CD4-positive, CD25-positive, alpha-beta regulatory T cell (primary cell): ENCODE results near the gene NRTN. TPM values are rescaled to one million over a fixed set of nuclear protein-coding genes. Genes with fewer than 3 reads are reported as not detected.

Source experiments
- ATAC-seq, 2 donors: fragments of 150-1000 bp; cut with Tn5 transposase; one replicate each; pipeline ENCODE4 v1.10.0; 2021; ENCODE audit warnings: low read depth in 2 of 2, moderate number of reproducible peaks in 2 of 2, moderate library complexity in 1 of 2
- DNase-seq, 3 donors: peaks; one replicate each; pipeline versions ENCODE4 v3.0.0 to v3.0.0-alpha.2; 2012 to 2022; ENCODE audit warnings: mixed read lengths in 1 of 3
- H3K27ac ChIP-seq: one replicate; pipeline ENCODE4 v1.7.0; 2013; ENCODE audit warnings: mild to moderate bottlenecking, low read length; ENCODE audit not compliant: insufficient read depth, poor library complexity, severe bottlenecking
- H3K27me3 ChIP-seq: one replicate; pipeline ENCODE4 v1.7.0; 2013; ENCODE audit warnings: low read length; ENCODE audit not compliant: control insufficient read depth, insufficient read depth
- H3K36me3 ChIP-seq: one replicate; pipeline ENCODE4 v1.7.0; 2013; ENCODE audit warnings: mild to moderate bottlenecking, low read length, moderate library complexity; ENCODE audit not compliant: control insufficient read depth, insufficient read depth
- H3K4me1 ChIP-seq: 2 replicates; pipeline ENCODE4 v1.7.0; 2013; ENCODE audit warnings: mild to moderate bottlenecking, low read length; ENCODE audit not compliant: insufficient read depth, control insufficient read depth, poor library complexity, severe bottlenecking
- H3K4me3 ChIP-seq: one replicate; pipeline ENCODE4 v1.7.0; 2013; ENCODE audit warnings: low read depth, mild to moderate bottlenecking, low read length, moderate library complexity
- H3K9me3 ChIP-seq, 2 experiments: 1 replicate in 1 of 2; 2 replicates in 1 of 2; pipeline ENCODE4 v1.7.0; 2013; ENCODE audit warnings: low read length in 2 of 2, mild to moderate bottlenecking in 1 of 2, moderate library complexity in 1 of 2; ENCODE audit not compliant: control insufficient read depth in 2 of 2
- H3K27ac Mint-ChIP-seq, 3 donors: one replicate each; pipeline ENCODE4 v1.8.0; 2020 to 2022; ENCODE audit warnings: mild to moderate bottlenecking in 3 of 3, mixed read lengths in 3 of 3, moderate library complexity in 2 of 3
- H3K27me3 Mint-ChIP-seq: one replicate; pipeline ENCODE4 v1.8.0; 2022; ENCODE audit warnings: mild to moderate bottlenecking, mixed read lengths
- H3K36me3 Mint-ChIP-seq: one replicate; pipeline ENCODE4 v1.8.0; 2020; ENCODE audit warnings: mixed read lengths
- H3K4me1 Mint-ChIP-seq, 4 donors: one replicate each; pipeline ENCODE4 v1.8.0; 2020 to 2022; ENCODE audit warnings: mixed read lengths in 4 of 4, mild to moderate bottlenecking in 1 of 4
- H3K4me3 Mint-ChIP-seq, 4 donors: one replicate each; pipeline ENCODE4 v1.8.0; 2020 to 2022; ENCODE audit warnings: mild to moderate bottlenecking in 4 of 4, mixed read lengths in 4 of 4, moderate library complexity in 3 of 4
- H3K9me3 Mint-ChIP-seq, 7 donors: one replicate each; pipeline ENCODE4 v1.8.0; 2020 to 2022; ENCODE audit warnings: mixed read lengths in 7 of 7, mild to moderate bottlenecking in 3 of 7, moderate library complexity in 2 of 7
- polyA plus RNA-seq, 4 donors: library from polyadenylated mRNA; unstranded; fragments of 300-500 nt; fragmentation: Illumina TruSeq; gene quantifications; one replicate each; pipeline ENCODE4 v1.2.3, GENCODE V29; 2021
- total RNA-seq: library from RNA; stranded (reverse); gene quantifications from one replicate; pipeline ENCODE4 v1.2.3, GENCODE V29; 2022

The NRTN gene
- total and polyA plus RNA-seq, 5 donors from 2014 or later = 0.21 to 0.68 TPM; not detected in 3

GRCh38 chr19:5792224-5792623 is 12.6 kb upstream of the NRTN start:
- peaks cover 0 to 14% (median 12%) of the 10 kb centered on the region in 4 donors for H3K4me1 Mint-ChIP-seq
- H3K27ac ChIP-seq = no peak overlapping the region
- H3K27ac Mint-ChIP-seq = no peak overlapping the region
- H3K4me1 ChIP-seq = peaks cover 7% of the 10 kb centered on the region
- H3K9me3 Mint-ChIP-seq = peaks cover 0 to 1% (median 0%) of the 10 kb centered on the region in 7 donors
- H3K4me3 ChIP-seq = no peak overlapping the region
- no peak overlapping the region for H3K4me3 Mint-ChIP-seq
- H3K27me3 ChIP-seq = no peaks in the 10 kb centered on the region
- peaks cover 16% of the 10 kb centered on the region for H3K36me3 Mint-ChIP-seq
- peaks cover 11% of the 10 kb centered on the region for H3K27me3 Mint-ChIP-seq
- H3K36me3 ChIP-seq = peaks cover 21% of the 10 kb centered on the region
- DNase-seq = no peak
- H3K9me3 ChIP-seq = no peaks in the 10 kb centered on the region
- no peak for ATAC-seq

- no peak for DNase-seq
- H3K4me1 Mint-ChIP-seq = peaks cover 0 to 14% (median 12%) of the 10 kb centered on the region in 4 donors
- H3K9me3 ChIP-seq = no peaks in the 10 kb centered on the region
- no peak overlapping the region for H3K4me3 Mint-ChIP-seq
- H3K4me1 ChIP-seq = peaks cover 7% of the 10 kb centered on the region
- no peak overlapping the region for H3K27ac ChIP-seq
- ATAC-seq = no peak
- H3K36me3 ChIP-seq = peaks cover 13% of the 10 kb centered on the region
- H3K27me3 Mint-ChIP-seq = peaks cover 11% of the 10 kb centered on the region
- H3K27ac Mint-ChIP-seq = peak overlapping the region in 1 of 3 donors; percentile 65
- no peak overlapping the region for H3K4me3 ChIP-seq
- peaks cover 0 to 1% (median 0%) of the 10 kb centered on the region in 7 donors for H3K9me3 Mint-ChIP-seq
- H3K27me3 ChIP-seq = no peaks in the 10 kb centered on the region
- peaks cover 16% of the 10 kb centered on the region for H3K36me3 Mint-ChIP-seq
Measured at GRCh38 chr19:5793188-5793587, 11.7 kb upstream of the NRTN start.

GRCh38 chr19:5795382-5795919 is 9.4 kb upstream of the NRTN start:
- H3K36me3 Mint-ChIP-seq = peaks cover 7% of the 10 kb centered on the region
- Histone ChIP-seq H3K27ac (no peak overlapping the region), H3K4me1 (no peaks in the 10 kb centered on the region), H3K9me3 (no peaks in the 10 kb centered on the region), H3K4me3 (no peak overlapping the region), H3K27me3 (peaks cover 3% of the 10 kb centered on the region), H3K36me3 (no peaks in the 10 kb centered on the region)
- no peak overlapping the region for H3K4me3 Mint-ChIP-seq
- no peak for DNase-seq
- H3K27ac Mint-ChIP-seq = no peak overlapping the region
- peaks cover 0 to 9% (median 6%) of the 10 kb centered on the region in 4 donors for H3K4me1 Mint-ChIP-seq
- peaks cover 0 to 2% (median 0%) of the 10 kb centered on the region in 7 donors for H3K9me3 Mint-ChIP-seq
- H3K27me3 Mint-ChIP-seq = peaks cover 12% of the 10 kb centered on the region
- ATAC-seq = no peak

- Mint-ChIP-seq H3K4me1 (peaks cover 0 to 10% (median 1%) of the 10 kb centered on the region in 4 donors), H3K27ac (no peak overlapping the region), H3K9me3 (peaks cover 0 to 2% (median 0%) of the 10 kb centered on the region in 7 donors), H3K4me3 (no peak overlapping the region), H3K27me3 (peaks cover 16% of the 10 kb centered on the region), H3K36me3 (no peaks in the 10 kb centered on the region)
- Histone ChIP-seq H3K4me1 (peaks cover under 1% of the 10 kb centered on the region), H3K4me3 (no peak overlapping the region), H3K27ac (no peak overlapping the region), H3K9me3 (no peaks in the 10 kb centered on the region), H3K27me3 (peaks cover 4% of the 10 kb centered on the region), H3K36me3 (no peaks in the 10 kb centered on the region)
- DNase-seq = no peak
- ATAC-seq = no peak
Measured at GRCh38 chr19:5798244-5798643, 6.6 kb upstream of the NRTN start.

- H3K4me1 ChIP-seq = peaks cover 13% of the 10 kb centered on the region
- H3K27ac ChIP-seq = no peak overlapping the region
- Mint-ChIP-seq H3K9me3 (peaks cover 0 to 4% (median 0%) of the 10 kb centered on the region in 7 donors), H3K4me3 (peak overlapping the region in 1 of 4 donors; percentile 63), H3K36me3 (no peaks in the 10 kb centered on the region), H3K4me1 (peaks cover 0 to 22% (median 4%) of the 10 kb centered on the region in 4 donors), H3K27me3 (peaks cover 29% of the 10 kb centered on the region), H3K27ac (peak overlapping the region in 1 of 3 donors; percentile 22)
- peaks cover 5% of the 10 kb centered on the region for H3K27me3 ChIP-seq
- no peaks in the 10 kb centered on the region for H3K9me3 ChIP-seq
- no peak overlapping the region for H3K4me3 ChIP-seq
- ATAC-seq (no peak), DNase-seq (no peak)
- H3K36me3 ChIP-seq = no peaks in the 10 kb centered on the region
Measured at GRCh38 chr19:5799247-5800241, 5.3 kb upstream of the NRTN start.

- peaks cover 33% of the 10 kb centered on the region for H3K27me3 Mint-ChIP-seq
- H3K9me3 Mint-ChIP-seq = peaks cover 0 to 4% (median 0%) of the 10 kb centered on the region in 7 donors
- no peaks in the 10 kb centered on the region for H3K36me3 Mint-ChIP-seq
- Histone ChIP-seq H3K27ac (no peak overlapping the region), H3K9me3 (no peaks in the 10 kb centered on the region), H3K4me3 (no peak overlapping the region), H3K4me1 (peaks cover 18% of the 10 kb centered on the region), H3K27me3 (peaks cover 5% of the 10 kb centered on the region), H3K36me3 (no peaks in the 10 kb centered on the region)
- no peak for ATAC-seq
- peaks cover 0 to 25% (median 4%) of the 10 kb centered on the region in 4 donors for H3K4me1 Mint-ChIP-seq
- no peak overlapping the region for H3K27ac Mint-ChIP-seq
- no peak overlapping the region for H3K4me3 Mint-ChIP-seq
- DNase-seq = no peak
Measured at GRCh38 chr19:5800361-5801270, 4.3 kb upstream of the NRTN start.
